Hematopoietic multipotent progenitor cell treated with erythropoietin and hydrocortisone succinate and interleukin-3 and kit ligand, for 8 days (in vitro differentiated cells): ENCODE data around the gene FAM187B.
A peak's percentile ranks its signal among the peaks of the same experiment; 100 is the strongest.
"Not testable (repeated sequence)": the region's sequence is repeated elsewhere in the genome, so short reads cannot be mapped to it uniquely, and the experiment has no call there.

ENCODE experiments used
- DNase-seq: peaks from one replicate; pipeline ENCODE4 v3.0.0-alpha.2; 2015

FAM187B gene

DNA sequence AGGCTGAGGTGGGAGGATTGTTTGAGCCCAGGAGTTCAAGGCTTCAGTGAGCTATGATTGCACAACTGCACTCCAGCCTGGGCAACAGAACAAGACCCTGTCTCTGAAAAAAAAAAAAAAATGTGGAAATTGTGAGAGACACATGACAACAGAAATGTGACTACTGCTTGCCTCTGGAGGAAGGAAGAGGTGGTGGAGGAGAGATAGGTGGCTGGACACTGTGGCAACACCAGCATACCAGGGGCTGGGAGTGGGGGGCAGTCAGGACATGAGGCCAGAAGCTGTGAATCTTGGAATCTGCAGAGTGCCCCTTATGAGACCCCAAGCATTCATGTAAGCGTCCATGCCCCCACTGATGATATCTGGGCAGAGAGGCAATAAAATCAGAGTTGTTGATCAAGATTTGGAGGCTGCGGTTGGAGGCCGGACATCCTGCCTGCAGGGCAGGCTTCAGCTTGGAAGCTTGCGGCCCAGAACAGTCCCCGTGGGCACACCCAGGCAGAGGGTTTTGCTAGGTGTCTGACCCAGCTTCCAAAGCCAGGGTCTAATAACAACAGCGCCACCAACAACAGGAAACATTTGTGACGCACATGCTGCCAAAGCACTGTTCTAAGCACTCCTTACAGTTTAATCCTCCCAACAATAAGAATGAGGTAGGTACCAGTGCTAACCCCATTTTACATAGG is 16.9 kb downstream of the FAM187B start:
- DNase-seq, result no peak

DNA sequence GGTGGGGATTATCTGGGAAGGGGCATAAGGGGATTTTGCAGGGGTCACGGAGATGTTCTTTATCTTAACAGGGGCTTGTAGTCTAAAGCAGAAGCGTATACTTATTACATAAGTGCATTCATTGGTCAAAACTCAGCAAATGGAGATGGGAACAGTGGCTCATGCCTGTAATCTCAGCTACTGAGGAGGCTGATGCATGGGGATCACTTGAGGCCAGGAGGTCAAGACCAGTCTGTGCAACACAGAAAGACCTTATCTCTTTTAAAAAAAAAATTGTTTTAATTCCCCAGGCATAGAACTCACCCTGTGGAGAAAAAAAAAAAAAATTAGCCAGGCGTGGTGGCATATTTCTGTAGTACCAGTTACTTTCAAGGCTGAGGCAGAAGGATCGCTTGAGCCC is 18.9 kb downstream of the FAM187B start:
- no peak for DNase-seq

DNA sequence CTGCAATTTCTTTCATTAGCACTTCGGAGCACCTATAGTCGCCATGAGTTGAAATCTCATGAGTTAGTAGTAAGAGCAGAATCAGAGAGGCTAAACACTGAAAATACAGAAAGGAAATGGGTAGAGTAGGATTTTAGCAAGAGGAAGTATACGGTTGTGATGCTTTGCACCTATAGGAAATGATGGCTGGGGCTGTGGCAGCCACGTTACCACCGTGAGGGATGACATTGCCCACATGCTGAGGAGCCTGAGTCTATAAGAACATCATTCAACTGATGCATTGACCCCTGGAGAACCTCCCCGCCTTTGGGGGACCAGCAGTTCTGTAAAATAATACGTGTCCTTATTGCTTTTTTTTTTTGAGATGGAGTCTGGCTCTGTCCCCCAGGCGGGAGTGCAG is 20.4 kb downstream of the FAM187B start:
- DNase-seq, result no peak

DNA sequence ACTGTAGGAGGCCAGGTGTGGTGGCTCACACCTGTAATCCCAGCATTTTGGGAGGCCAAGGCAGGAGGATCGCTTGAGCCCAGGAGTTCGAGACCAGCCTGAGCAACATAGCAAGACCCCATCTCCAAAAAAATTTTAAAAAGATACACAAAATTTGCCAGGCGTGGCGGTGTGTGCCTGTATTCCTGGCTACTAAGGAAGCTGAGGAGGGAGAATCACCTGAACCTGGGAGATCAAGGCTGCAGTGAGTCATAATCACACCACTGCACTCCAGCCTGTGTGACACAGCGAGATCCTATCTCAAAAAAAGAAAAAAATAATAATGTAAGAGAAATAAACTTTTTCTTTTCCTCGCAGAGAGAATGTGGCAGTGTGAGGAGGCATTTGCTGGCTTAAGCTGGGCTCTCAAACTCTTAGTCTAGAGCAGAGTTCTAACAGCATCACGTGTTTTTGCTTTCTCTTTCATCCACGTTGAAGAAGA is 21.1 kb downstream of the FAM187B start:
- DNase-seq, result no peak

DNA sequence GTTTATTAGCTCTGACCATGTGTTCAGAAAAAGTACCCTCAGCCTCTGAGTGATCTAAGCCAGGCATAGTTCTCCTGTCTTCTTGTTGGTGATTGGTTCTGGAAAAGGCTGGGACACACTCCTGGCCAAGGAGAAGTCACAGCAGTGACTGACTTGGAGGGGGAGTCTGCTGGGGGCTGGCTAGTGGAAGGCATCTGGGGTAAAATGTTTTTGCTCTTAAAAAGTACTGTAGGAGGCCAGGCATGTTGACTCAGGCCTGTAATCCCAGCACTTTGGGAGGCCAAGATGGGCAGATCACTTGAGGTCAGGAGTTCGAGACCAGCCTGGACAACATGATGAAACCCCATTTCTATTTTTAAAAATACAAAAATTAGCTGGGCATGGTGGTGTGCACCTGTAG is 21.7 kb downstream of the FAM187B start:
- DNase-seq, result no peak

DNA sequence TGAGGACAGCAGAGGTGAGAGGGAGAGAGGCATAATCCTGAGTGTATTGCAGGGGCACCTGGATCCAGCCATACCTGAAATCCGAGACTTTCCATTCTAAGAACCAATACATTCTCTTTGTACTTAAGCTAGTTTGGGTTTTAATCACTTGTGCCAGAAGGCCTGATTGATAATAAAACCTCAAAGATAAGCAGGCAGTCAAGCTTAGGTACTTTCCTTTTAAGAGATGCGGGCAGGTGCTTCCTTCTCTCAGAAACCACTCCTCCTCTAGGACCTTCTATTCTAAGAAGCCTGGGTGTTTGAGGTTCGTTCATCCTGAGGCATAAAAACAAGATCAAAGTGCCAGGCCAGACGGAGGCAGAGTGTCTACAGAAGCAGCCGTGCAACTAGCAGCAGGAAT is 22.2 kb downstream of the FAM187B start:
- peak; percentile 44 for DNase-seq

DNA sequence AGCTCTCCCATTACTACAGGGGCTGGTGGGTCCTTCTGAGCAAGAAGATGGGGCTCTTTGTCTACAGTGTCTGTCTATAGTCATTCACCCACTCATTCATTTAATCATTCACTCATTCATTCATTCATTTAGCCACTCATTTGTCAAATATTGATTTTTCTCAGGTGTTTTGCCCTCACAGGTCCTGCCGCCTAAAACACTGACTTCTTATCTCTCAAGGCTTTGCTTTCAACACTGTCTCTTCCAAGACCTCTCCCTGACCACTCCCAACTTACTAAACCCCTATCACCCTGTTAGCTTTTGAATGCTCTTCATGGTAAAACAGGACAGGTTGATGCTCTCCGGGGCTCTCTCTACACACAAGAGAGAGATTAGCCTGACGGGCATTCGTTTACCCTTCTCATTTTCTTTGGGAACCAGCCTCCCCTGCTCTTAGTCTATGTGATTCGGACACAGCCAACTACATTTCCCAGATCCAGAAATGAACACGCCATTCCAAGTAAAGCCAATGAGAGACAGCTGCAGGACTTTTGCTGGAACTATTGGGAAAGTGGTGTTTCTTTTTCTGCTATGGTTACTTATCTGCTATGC is 22.7 kb downstream of the FAM187B start:
- no peak for DNase-seq

DNA sequence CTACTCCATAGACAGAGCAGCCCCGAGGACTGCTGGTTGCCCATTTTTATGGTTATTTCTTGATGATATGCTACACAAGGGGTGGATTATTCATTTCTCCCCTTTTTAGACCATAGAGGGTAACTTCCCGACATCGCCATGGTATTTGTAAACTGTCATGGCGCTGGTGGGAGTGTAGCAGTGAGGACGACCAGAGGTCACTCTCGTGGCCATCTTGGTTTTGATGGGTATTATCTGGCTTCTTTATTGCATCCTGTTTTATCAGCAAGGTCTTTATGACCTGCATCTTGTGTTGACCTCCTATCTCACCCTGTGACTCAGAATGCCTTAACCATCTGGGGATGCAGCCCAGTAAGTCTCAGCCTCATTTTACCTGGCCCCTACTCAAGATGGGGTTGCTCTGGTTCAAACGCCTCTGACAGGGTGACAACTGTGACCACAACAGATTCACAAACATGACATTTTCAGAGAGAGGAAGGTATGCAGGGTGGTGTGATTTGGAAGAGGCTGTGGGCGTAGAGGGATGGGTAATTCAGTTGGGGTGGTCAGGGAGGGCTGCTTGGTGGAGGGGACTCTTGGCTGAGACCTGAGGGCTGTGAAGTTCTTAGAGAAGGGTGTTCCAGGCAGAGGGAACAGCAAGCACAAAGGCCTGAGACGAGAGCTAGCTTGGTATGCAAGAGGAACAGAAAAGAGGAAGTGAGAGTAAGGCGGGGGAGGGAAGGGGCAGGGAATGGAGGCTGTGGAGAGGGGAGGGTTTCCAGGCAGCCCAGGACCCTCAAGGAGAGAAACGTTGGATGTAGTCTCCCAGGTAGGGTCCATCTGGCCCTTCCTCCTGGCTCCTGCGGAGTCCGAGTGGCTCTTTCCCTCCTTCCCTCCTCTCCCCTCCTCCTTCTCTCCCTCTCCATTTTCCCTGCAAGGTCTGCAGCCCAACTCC is 23.5 kb downstream of the FAM187B start:
- DNase-seq, result no peak

DNA sequence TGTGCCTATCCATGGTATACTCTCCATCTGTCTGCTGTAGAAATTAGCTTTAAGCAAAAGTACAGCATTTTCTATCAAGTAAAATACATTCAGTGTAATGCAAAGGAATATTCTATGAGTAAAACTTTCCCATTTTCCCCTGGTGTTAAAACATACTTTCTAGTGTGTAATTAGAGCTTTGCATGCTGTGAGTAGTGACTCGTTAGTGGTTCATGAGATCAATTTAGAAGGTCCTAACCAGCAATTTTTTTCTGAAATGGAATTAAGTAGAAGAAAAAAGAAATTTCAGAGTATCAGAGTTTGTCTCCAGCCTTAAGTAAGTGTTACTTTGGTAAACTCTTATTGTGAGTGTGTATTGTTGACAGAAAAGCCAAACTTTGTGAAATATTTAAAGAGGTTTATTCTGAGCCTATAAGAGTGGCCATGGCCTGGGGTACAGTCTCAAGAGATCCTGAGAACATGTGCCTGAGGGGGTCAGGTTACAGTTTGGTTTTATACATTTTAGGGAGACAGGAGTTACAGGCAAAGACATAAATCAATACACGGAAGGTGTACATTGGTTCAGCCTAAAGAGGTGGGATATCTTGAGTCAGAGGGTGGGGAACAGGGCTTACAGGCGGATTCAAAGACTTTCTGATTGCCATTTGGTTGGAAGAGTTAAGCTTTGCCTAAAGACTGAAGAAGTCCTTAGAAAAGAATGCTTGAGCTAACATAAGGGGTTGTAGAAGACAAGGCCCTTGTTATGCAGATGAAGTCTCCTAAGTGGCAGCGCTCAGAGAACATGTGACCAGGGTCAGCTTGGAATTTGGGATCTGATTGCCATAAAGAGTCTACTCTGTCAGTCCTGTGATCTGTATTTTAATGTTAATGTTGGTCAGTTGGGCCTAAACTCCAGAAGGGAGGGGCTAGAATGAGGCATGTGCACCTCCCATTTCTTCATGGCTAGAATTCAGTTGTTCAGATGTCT is 25.5 kb downstream of the FAM187B start:
- DNase-seq, result no peak

DNA sequence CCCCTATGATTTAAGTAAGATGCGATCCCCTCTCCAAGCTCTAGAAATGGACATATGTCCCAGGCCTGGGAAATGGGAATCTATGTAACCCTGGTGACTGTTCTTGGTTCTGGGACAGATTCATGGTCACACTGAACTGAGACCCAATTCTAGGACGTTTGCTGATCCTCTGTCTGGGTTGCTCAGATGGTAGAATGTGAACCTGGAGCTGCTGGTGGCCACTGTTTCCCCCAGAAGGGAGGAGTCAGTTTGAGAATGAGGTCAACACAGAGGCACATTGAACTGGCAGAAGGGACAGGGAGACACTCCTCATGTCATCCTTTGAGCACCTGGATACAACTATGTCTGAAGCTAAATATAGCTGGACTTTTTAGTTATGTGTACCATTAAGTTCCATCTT is 29.1 kb downstream of the FAM187B start:
- no peak for DNase-seq

DNA sequence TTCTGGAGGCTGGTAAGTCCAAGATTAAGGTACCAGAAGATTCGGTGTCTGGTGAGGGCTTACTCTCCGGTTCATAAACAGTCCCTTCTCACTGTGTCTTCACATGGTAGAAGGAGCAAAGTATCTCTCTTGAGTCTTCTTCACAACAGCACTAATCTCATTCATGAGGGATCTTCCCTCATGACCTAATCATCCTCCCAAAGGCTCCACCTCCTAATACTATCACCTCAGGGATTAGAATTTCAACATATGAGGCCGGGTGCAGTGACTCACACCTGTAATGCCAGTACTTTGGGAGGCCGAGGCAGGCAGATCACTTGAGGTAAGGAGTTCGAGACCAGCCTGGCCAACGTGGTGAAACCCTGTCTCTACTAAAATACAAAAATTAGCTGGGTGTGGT is 31.7 kb downstream of the FAM187B start:
- DNase-seq, result not testable (repeated sequence)

DNA sequence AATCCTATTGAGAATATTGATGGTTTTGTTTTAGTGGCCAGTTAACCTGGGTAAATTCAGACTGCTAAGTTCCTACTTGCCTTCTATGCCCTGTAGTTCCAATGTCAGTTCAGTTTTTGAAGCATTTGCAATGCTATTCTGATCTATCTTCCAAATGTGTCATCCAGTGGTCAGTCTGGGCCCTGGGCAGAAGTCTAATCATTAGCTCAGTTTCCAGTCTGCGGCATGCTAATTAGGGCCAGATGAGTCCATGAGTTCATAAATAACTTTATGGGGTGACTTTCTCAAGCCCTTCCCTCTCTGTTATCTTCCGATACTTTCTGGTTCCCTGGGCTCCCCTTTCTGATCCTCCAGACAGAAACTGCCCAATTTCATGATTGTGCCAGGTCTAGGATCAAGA is 32.7 kb downstream of the FAM187B start:
- no peak for DNase-seq

DNA sequence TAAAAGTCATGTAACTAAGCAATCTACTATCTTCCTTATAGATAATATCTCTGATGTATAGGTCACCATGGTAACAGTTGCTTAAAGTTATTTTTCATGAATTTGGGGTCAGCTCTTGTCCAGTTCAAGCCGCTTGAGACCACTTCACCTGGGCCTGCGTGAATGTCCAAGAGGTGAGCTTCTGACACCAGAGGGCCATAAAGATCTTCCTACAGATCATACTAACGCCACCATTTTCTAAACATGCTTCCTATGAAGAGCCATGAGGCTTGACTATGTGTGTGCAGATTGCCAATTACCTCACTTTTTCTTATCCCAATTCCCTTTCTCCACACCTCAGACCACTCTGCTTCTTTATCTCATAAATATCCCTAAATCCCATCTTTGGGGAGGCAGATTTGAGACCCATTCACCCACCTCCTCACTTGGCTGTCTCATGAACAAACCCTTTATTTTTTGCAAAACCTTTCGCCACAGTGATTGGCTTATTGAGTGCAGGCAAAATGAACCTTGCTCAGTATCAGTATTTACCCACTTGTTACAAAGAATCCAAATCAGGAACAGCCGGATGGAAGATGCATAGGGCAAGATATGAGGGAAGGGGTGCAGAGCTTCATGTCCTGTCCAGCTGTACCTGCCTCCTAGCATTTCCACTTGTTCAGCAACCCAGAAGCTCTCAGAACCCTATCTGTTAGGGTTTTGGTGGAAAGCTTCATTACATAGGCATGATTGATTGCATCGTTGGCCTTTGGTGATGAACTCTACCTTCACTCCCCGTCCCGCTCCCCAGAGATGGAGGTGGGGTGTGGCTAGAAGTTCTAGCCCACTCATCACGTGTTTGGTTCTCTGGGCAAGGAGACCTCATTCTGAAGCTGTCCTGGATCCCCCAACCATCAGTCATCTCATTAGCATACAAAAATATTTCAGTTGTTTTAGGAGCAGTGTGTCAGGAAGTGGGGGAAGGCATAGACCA is 34.2 kb downstream of the FAM187B start:
- no peak for DNase-seq

DNA sequence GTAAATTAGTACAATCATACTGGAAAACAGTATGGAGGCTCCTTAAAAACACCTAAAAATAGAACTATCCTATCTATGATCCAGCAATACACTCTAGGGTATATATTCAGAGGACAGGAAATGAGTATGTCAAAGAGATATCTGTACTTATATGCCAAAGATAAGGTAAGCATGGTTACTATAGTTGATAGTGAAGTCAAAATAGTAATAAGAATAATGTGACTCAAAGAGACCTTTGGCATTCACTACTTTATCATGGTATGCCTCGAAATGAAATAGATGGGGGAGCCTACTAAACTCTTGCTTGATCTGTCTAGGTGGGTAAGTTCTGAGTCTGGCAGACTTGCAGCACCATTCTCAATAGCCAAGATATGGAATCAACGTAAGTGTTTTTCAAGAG is 43.7 kb downstream of the FAM187B start:
- DNase-seq, result peak; percentile 7

DNA sequence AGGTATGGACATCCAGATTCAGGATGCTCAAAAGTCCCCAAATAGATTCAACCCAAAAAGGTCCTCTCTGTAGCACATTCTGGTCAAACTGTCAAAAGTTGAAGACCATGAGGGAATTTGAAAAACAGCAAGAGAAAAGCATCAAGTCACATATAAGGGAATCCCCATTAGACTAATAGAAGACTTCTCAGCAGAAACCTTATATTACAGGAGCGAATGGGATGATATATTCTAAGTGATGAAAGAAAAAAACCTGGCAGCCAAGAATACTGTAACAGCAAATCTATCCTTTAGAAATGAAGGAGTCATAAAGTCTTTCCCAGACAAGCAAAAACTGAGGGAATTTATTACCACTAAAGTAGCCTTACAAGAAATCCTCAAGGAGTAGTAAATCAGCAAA is 44.3 kb downstream of the FAM187B start:
- no peak for DNase-seq

DNA sequence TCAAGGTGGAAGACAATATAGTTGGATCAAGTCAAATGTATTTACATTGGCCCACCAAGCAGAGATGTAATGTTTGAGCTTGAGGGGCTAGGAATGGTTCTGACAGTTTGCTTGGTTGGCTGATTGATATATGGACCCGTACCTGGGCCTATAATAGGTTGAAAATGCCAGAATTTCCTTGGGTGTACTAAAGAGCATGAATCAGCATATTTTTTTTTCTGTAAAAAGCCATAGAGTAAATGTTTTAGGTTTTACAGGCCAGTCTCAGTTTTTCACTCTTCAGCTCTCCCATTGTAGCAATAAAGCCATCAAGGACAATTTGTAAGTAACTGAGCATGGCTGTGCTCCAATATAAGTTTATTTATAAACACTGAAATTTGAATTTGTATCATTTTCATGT is 47.2 kb downstream of the FAM187B start:
- no peak for DNase-seq

DNA sequence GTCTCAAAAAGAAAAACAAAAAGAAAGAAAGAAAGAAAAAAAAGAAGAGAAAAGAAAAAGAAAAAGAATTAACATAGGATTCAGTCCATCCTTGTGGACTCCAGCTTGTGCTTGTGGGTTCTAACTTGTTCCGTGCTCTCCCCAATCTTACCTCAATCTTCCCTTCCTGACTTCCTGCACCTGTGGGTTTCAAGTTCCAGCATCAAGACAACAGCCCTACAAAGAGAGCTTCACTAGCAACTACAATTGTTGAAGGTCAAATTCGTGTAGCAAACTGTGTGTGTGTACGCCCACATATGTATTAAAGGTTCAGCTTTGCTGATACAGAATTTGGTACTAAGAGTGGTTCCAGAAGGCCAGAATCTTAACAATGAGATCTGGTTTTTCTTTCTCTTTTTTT is 48.7 kb downstream of the FAM187B start:
- no peak for DNase-seq

DNA sequence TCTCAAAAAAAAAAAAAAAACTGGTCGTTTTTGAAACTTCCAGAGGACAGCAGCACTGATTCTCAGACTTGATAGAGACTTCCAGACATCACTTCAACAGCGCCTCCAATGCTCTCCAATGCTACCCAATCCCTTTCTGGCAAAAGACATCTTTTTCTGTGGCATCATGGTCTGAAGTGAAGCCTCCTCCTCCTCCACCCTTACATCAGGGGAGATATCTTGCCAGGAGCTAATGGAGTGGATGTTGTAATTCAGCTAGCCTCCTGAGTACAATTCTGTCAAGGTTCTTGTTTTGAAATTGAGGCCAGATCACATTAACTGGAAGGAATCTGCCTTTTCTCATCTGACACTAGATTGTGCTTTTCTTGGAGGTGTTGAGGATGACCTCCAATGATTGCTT is 49.8 kb downstream of the FAM187B start:
- no peak for DNase-seq

DNA sequence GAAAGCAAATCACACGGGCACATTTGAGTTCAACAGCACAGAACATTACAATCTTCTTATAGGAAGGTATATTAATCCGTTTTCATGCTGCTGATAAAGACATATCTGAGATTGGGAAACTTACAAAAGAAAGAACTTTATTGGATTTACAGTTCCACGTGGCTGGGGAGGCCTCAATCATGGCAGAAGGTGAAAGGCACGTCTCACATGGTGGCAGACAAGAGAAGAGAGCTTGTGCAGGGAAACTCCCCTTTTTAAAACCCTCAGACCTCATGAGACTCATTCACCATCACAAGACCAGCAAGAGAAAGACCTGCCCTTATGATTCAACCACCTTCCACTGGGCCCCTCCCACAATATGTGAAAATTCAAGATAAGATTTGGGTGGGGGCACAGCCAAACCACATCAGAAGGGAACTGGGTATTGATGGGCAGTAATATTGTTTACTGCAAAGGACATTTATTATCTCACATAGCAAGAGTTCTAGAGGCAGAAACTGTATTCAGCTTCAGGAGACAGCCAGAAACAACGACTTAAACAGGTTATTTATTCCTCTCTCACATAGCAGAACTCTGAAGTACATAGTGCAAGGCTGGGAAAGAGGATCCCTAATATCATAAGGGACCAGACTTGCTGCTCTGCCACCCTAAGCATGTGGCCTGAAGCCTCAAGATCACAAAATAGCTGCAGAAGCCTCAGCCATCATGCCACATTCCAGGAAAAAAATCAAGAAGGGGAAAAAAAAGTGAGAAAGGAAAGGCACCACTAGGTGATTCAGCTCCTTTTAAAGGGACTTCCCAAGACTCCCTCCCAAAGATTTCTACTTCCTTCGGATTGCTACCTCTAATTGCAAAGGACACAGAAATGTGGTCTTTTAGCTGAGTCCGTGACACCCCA is 50.9 kb downstream of the FAM187B start:
- peak; percentile 84 for DNase-seq

DNA sequence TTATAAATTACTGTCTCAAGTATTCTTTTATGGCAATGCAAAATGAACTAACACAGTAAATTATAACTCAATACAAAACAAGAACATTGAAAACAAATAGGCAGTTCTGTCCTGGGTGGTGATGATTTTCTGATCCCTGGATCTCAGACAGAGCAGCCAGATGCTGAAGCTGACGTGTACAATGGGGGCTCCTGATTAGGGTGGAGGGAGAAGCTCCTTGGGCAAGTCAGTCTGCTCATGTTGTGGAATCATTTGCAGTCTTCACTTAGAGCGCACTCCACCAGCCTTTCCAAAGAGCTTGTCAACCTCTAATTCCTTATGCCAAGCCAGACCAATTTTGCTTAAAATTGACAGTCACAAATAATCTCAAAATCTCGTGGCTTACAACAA is 52.4 kb downstream of the FAM187B start:
- DNase-seq, result no peak
